HG03097 (cell line): ENCODE results near the gene CSF3.
"Not testable (repeated sequence)": the region's sequence is repeated elsewhere in the genome, so short reads cannot be mapped to it uniquely, and the experiment has no call there.

Source experiments
- ATAC-seq: cut with Tn5 transposase; IDR thresholded peaks from one replicate; pipeline ENCODE4 v1.9.1; 2021; ENCODE audit not compliant: unreplicated experiment, low FRiP score

CSF3 gene

DNA sequence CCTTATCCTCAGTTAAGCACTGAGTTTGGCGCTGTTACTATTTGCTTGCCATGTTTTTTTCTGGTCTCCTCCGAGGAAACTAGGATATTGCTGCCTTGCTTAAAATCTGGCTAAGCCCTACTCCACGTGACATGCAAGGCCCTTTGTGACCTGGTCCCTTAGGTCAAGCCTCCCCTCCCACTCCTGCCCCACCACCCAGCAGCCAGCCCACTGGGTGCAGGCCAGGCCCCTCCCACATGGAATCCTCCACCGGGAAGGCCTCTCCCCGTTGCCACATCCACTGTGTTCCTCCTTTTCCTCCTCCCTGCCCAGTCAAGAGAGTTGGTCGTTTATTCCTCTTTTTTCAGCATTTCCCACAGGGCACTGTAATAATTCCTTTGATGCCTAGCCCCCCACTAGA lies 18.4 kb upstream of the CSF3 start:
- no peak for ATAC-seq

DNA sequence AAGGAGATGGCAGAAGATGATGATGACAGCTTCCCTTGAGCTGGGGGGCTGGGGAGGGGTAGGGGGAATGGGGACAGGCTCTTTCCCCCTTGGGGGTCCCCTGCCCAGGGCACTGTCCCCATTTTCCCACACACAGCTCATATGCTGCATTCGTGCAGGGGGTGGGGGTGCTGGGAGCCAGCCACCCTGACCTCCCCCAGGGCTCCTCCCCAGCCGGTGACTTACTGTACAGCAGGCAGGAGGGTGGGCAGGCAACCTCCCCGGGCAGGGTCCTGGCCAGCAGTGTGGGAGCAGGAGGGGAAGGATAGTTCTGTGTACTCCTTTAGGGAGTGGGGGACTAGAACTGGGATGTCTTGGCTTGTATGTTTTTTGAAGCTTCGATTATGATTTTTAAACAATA lies 17.7 kb upstream of the CSF3 start:
- no peak for ATAC-seq

DNA sequence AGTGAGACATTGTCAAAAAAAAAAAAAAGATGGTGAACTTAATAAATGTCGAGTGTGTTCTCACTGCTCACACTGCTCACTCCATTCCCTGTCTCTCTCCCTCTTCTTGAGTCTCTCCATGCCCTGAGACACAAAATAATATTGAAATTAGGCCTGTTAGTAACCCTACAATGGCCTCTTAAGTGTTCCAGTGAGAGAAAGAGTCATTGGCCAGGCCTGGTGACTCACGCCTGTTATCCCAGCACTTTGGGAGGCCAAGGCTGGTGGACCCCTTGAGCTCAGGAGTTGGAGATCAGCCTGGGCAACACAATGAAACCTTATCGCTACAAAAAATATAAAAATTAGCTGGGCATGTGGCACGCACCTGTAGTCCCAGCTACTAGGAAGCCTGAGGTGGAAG lies 16.2 kb upstream of the CSF3 start:
- ATAC-seq, result no peak

DNA sequence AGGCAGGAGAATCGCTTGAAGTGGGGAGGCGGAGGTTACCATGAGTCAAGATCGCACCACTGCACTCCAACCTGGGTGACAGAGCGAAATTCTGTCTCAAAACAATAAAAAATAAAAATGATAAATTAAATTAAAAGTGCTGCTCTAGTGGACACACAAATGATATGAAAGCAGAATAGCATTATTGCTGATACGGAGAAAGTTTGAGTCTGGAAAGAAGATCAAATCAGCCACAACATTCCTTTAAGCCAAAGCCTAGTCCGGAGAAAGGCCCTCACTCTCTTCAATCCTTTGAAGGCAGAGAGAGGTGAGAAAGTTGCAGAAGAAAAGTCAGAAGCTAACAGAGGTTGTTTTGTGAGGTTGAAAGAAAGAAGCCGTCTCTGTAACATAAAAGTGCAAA lies 15.1 kb upstream of the CSF3 start:
- ATAC-seq, result no peak

DNA sequence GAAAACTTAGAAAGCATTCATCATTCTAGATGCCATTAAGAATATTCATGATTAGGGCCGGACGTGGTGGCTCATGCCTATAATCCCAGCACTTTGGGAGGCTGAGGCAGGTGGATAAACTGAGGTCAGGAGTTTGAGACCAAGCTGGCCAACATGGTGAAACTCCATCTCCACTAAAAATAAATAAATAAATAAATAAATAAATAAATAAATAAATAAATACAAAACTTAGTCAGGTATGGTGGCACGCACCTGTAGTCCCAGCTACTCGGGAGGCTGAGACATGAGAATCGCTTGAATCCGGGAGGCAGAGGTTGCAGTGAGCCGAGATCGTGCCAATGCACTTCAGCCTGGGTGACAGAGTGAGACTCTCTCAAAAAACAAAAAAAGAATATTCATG lies 13.9 kb upstream of the CSF3 start:
- ATAC-seq, result not testable (repeated sequence)

DNA sequence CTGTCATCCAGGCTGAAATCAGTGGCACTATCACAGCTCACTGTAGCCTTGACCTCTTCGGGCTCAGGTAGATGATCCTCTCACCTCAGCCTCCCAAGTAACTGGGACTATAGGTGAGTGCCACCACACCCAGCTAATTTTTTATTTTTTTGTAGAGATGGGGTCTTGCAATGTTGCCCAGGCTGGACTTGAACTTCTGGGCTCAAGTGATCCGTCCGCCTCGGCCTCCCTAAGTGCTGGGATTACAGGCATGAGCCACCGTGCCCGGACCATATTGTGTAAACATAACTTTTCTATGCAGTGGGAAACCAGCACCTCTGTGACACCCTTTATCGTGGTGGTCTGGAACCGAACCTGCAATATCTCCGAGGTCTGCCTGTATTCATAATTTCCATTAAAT lies 11.2 kb upstream of the CSF3 start:
- no peak for ATAC-seq

DNA sequence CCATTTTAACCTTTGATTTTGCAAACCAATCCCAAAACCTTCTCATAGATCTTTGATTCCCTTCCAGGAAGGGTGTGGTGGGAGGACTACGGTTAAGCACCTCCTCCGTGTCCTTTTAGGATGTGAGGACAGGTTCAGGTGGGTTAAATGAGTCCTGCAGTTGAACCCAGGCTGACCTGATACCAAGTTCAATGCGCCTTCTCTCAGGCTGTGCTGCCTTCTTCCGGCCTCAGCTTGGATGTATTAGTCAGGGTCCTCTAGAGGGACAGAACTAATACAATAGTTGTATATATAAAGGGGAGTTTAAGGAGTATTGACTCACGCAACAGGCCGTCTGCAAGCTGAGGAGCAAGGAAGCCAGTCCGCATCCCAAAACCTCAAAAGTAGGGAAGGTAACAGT lies 10.5 kb upstream of the CSF3 start:
- ATAC-seq, result no peak

DNA sequence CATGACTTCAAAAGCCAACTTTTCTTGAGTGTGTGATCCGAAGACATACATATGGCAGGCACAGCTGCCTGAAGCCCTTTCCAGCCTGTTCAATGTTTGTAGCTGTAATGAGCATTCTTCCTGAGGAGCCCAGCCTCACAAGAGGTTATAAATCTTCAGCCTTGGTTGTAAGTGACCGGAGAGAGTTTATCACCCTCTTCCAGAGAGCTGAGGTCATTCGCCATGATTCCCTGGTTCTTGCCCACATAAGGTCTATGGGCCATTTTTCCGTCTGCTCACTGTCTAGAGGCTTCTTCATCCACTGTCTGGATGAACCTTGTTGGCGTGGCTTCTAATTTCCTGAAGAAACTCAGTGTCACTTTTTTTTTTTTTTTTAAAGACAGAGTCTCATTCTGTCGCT lies 9.7 kb upstream of the CSF3 start:
- no peak for ATAC-seq

DNA sequence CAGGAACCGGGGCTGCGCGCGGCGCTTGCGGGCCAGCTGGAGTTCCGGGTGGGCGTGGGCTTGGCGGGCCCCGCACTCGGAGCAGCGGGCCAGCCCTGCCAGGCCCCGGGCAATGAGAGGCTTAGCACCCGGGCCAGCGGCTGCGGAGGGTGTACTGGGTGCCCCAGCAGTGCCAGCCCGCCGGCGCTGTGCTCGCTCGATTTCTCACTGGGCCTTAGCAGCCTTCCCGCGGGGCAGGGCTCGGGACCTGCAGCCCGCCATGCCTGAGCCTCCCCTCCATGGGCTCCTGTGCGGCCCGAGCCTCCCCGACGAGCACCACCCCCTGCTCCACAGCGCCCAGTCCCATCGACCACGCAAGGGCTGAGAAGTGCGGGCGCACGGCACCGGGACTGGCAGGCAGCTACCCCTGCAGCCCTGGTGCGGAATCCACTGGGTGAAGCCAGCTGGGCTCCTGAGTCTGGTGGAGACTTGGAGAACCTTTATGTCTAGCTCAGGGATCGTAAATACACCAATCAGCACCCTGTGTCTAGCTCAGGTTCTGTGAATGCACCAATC lies 4.2 kb upstream of the CSF3 start:
- not testable (repeated sequence) for ATAC-seq

DNA sequence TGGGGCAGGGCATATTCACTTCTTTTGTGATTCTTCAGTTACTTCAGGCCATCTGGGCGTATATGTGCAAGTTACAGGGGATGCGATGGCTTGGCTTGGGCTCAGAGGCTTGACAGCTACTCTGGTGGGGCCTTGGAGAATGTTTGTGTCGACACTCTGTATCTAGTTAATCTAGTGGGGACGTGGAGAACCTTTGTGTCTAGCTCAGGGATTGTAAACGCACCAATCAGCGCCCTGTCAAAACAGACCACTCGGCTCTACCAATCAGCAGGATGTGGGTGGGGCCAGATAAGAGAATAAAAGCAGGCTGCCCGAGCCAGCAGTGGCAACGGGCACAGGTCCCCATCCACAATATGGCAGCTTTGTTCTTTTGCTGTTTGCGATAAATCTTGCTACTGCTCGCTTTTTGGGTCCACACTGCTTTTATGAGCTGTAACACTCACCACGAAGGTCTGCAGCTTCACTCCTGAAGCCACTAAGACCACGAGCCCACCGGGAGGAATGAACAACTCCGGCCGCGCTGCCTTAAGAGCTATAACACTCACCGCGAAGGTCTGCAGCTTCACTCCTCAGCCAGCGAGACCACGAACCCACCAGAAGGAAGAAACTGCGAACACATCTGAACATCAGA lies 3.1 kb upstream of the CSF3 start:
- ATAC-seq, result not testable (repeated sequence)

DNA sequence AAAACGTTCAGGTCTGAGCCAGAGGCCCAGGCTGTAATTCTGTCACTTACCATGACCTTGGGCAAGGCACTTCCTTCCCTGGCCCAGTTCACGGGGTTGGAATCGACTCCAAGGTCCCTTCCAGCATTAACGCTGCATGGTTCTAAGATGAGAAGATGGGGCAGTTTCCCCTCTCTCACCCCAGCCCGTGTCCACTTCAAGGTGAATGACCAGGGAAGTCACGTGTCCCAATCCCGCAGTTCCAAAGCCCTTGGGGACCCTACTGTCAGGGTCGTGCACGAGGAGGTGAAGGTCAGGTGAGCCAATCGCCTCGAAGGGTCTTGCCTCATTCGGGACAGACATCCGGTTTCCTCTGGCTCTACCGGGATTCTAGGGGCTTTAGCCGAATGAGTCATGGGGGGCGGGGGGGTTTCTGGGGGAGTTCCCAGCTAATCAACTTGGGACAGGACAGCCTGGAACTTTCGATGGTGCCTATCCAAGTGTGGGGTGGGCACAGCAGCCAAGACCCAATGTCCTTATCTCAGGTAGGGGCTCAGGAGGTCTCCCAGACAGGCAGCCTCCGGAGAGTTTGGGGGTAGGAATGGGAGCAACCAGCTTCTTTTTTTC lies 762 bp upstream of the CSF3 start:
- no peak for ATAC-seq

DNA sequence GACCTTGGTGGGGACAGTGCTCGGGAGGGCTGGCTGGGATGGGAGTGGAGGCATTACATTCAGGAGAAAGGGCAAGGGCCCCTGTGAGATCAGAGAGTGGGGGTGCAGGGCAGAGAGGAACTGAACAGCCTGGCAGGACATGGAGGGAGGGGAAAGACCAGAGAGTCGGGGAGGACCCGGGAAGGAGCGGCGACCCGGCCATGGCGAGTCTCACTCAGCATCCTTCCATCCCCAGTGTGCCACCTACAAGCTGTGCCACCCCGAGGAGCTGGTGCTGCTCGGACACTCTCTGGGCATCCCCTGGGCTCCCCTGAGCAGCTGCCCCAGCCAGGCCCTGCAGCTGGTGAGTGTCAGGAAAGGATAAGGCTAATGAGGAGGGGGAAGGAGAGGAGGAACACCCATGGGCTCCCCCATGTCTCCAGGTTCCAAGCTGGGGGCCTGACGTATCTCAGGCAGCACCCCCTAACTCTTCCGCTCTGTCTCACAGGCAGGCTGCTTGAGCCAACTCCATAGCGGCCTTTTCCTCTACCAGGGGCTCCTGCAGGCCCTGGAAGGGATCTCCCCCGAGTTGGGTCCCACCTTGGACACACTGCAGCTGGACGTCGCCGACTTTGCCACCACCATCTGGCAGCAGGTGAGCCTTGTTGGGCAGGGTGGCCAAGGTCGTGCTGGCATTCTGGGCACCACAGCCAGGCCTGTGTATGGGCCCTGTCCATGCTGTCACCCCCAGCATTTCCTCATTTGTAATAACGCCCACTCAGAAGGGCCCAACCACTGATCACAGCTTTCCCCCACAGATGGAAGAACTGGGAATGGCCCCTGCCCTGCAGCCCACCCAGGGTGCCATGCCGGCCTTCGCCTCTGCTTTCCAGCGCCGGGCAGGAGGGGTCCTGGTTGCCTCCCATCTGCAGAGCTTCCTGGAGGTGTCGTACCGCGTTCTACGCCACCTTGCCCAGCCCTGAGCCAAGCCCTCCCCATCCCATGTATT lies 1.1 kb downstream of the CSF3 start:
- no peak for ATAC-seq

DNA sequence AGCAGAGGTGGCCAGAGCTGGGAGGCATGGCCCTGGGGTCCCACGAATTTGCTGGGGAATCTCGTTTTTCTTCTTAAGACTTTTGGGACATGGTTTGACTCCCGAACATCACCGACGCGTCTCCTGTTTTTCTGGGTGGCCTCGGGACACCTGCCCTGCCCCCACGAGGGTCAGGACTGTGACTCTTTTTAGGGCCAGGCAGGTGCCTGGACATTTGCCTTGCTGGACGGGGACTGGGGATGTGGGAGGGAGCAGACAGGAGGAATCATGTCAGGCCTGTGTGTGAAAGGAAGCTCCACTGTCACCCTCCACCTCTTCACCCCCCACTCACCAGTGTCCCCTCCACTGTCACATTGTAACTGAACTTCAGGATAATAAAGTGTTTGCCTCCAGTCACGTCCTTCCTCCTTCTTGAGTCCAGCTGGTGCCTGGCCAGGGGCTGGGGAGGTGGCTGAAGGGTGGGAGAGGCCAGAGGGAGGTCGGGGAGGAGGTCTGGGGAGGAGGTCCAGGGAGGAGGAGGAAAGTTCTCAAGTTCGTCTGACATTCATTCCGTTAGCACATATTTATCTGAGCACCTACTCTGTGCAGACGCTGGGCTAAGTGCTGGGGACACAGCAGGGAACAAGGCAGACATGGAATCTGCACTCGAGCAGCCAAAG lies 2.3 kb downstream of the CSF3 start:
- no peak for ATAC-seq

DNA sequence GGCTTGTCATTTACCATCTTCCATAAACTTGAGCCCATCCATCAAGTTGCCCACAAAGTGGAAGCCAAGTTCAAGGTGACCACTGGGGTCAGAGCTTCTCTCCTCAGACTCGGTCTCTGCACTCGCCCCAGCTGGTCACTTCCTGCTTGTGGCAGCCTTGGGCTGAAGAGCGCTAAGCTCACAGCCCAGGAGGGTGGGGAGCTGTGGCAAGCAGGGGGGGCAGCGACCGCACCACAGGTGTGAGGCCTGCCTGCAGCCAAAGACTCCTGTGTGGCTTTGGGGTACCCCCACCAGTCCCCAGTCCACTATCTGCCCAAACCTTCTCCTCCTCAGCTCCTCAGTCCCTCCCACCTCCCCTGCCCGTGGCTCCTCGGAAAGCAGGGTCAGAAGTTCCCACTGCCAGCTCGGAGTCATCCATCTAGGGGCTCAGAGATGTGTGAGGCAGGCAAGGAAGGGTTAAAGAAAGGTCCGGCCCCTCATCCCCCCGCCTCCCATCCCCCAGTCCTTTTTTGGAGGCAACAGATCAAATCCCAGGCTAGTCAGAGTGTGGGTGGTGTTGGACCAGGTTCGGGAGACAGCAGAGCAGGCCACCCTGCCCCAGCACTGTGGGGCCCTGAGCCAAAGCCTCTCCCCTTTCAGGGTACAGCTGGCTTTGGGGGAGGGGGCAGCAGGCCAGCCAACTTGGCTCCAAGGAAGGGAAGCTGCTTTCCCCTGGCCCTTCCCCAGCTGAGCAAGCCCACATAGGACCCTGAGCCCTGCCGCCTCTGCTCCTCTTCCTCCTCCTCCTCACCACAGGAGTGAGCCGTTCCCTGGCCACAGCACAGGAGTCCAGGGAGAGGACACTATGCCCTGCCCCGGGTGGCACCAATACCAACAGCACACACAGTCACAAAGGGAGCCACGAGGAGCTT lies 3.2 kb downstream of the CSF3 start:
- no peak for ATAC-seq

DNA sequence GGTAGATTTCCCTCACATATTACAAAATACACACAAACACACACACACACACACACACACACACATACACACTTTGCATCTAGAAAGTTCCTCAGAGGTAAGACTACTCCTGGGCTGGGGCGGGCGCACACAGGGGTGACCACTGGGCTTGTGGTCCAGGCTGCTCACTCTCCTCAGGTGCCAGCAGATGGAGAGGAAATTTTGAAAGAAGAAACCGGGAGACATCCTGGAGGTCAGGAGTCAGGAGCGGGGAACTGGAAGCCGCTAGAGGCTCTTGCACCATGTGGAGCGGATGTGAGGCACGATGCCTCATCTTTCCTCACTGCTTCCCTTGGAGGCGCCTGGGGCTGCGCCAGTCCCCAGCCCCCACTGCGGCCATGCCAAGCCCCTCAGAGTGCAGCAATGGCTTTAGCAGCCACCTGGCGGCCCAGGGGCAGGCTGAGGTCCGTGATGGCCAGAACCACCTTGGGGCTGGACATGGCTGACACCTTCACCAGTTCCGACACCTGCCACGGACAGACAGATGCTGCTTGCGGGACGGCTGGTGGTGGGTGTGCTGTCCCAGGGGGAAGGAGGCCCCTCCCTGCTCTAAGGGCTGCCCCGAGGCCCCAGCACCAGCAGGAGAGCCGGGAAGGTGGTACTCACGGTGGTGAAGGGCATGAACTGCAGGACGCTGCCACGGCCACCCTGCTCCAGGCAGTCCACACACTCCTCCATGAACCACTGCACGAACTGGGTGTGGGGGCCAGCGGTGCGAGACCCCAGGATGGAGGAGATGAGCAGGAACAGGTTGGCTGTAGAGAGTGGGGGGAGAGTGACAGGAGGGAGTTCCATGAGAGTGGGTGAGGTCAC lies 4.1 kb downstream of the CSF3 start:
- no peak for ATAC-seq

DNA sequence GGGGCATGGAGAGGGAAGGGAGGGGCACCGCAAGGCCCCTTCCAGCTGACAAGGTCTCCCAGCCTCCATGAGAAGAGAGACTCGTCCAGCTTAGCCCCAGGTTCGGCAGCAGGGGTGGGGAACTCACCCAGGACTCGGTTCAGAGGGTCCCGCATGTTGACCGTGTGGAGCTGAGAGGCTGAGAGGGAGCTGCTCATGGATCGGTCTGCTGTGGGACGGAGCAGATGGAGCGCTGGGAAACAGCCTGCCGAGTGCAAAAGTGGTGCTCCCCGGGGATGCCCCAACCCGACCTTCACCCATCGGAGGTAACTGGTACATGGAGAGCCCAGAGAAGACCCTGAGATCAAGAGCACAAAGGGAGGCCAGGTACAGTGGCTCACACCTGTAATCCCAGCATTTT lies 4.9 kb downstream of the CSF3 start:
- ATAC-seq, result no peak

DNA sequence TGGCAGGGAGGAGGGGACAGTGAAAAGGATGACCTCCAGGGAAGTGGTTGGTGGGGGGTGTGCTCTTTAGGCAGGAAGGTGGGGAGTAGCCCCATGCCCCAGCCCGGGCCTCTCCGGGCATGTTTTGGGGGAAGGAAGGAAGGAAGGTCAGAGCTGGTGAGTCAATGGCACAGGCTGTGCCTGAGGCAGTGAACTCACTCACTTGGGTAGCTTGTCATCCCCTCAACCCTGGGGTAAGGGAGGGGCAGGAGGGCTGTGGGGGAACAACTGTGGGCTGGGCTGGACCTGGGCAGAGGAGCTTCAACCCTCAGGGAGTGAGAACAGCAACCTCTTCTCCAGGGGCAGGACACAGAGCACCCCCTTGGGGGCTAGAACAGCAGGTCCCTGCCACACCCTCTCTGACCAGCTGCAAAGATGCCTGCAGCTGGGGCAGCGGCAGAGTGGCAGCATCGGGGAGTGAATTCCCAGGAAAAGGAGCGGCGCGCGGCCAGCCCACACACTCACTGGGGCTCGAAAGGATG lies 6.3 kb downstream of the CSF3 start:
- ATAC-seq, result no peak

DNA sequence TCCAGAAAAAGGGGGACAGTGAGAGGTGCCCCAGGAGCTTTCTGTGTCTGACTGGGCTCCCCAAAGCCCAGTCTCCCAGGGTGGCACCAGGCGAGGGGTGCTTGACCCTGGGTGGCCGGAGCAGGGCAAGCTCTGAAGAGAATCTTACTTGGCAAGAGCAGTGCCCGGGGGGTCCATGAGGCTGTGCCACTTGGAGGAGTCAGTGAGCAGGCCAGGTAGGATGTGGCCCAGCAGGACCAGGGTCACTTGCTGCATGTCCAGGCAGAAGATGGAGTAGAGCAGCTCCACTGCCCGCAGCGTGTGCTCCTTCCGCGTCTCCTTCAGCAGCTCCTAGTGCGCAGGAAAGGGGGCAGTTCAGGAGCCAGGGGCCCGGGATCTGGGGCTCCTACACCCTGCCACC lies 7.3 kb downstream of the CSF3 start:
- no peak for ATAC-seq
